GM19193 (cell line): Measurements from ENCODE around the gene MRPS25.

ENCODE experiments used
- POLR2A ChIP-seq: IDR thresholded peaks from 4 replicates; pipeline ENCODE4 v1.6.1; 2011; ENCODE audit not compliant: insufficient read depth, insufficient read length; ENCODE audit errors: extremely low read depth

MRPS25 gene

DNA sequence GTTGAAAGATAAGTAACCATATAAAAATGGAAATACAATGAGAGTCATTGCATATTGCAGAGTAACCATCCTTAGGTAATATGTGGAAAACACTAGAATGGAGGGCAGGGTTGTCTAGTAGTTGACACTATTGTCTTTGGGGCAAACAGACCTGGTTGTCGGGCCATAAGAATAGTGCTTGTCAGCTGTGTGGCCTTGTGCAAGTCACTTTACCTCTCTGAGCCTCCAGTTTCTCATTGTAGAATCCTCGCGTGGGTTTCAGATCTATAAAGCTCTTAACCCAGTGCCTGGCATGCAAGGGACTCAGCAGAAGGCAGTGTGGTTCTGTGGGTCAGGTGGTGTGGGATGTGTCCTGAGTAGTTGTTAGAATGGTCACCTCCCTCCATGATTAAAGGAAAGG lies 32.0 kb downstream of the MRPS25 start:
- TF ChIP-seq POLR2A, result no peak

DNA sequence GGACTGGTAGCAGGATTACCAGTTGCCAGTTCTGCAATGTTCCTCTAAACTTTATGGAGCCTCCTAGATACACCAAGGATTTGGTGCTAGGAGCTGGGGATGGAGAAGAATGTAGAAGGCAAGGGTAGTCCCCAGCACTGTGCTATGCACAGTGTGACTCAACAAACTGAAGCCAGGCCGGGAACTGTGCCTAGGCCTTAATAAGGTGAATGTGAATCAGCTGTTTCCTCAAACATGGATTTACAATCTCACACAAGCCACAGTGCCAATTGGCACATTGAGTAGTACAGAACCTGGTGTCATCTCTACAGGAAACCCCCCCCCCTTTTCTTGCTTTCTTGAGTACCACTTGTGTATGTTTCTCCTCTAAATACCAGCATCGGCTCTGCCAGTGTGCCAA lies 32.5 kb downstream of the MRPS25 start:
- no peak for TF ChIP-seq POLR2A

DNA sequence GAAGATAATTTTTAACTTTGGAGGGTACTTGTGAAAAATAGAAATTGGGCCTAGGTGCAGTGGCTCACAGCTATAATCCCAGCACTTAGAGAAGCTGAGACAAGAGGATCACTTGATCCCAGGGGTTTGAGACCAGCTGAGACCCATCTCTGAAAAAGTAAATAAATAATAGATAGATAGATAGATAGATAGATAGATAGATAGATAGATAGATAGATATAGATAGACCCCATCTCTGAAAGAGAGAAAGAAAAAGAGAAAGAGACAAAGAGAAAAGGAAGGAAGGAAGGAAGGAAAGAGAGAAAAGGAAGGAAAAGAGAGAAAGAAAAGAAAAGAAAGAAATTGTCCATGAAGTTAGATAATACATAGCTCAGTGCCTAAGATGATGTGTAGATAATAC lies 35.5 kb downstream of the MRPS25 start:
- TF ChIP-seq POLR2A, result no peak

DNA sequence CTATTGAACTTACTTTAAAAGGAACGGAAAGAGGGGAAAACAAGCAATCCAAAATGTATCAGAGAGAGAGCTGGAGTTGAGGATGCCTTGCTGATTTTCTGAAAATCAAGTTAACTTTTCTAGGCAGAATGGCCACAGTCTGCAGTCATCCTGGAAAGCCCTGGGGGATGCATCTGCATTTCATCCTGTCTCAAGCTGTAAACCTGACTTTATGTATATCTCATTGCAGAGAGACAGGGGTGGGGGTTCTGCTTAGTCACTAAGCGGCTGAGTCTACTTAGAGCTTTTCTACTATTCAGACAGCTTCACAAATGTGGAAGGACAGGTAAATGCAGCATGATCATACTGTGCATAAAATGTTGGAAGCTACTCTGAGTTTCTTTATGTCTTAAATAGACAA lies 41.4 kb downstream of the MRPS25 start:
- no peak for TF ChIP-seq POLR2A

DNA sequence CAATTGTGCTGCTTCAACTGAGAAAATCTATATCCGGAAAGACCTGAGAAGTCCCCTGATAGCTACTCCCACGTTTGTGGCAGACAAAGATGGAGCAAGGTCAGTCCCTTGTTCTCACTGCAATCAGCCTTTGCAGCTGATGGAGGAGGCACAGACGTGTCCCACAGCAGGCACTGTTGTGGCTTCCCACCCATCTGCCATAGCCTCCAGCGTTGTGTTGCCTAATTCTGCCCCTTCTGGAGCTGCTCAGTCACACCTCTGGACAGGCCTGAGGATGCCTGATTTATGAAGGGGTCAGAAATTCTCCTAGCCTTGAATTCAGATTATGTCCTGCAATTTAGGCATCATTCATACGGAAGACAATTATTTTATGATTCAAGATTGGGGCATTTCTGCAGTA lies 41.9 kb downstream of the MRPS25 start:
- TF ChIP-seq POLR2A, result no peak

DNA sequence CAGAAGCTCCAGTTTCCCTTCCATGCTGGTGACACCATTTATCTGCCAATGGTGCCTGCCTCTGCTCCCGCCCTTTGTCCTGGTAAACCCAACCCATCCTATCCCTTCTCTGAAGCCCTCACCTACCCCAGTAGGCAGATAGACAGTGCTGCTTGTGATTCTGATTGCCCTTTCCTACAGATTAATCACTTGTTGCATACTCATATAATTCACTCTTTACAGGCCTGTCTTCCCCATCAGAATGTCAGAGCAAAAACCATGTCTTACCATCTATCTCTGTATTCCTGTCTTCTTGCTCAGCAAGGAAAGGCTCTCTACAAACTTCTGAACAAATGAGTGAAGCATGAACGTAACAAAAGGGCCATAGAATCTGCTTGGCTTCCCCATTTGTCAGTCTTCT lies 47.9 kb downstream of the MRPS25 start:
- TF ChIP-seq POLR2A, result no peak

DNA sequence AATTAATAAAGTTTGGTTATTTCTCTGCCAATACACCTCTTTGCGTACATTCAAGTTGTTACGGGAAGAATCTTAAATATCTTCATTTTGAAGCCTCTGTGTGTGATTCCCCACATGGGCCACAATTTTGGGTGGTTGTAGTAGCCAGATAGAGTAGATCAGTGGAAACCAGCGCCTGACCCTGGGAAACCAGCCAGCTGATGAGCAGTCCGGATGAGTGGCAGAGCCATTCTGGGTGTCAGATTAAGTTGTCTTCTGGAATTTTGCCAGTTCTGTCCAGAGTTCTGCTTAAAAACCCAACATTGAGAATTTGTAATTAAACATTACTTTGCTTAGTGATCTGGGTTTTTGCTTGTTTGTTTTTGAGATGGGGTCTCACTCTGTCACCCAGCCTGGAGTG lies 49.7 kb downstream of the MRPS25 start:
- no peak for TF ChIP-seq POLR2A

DNA sequence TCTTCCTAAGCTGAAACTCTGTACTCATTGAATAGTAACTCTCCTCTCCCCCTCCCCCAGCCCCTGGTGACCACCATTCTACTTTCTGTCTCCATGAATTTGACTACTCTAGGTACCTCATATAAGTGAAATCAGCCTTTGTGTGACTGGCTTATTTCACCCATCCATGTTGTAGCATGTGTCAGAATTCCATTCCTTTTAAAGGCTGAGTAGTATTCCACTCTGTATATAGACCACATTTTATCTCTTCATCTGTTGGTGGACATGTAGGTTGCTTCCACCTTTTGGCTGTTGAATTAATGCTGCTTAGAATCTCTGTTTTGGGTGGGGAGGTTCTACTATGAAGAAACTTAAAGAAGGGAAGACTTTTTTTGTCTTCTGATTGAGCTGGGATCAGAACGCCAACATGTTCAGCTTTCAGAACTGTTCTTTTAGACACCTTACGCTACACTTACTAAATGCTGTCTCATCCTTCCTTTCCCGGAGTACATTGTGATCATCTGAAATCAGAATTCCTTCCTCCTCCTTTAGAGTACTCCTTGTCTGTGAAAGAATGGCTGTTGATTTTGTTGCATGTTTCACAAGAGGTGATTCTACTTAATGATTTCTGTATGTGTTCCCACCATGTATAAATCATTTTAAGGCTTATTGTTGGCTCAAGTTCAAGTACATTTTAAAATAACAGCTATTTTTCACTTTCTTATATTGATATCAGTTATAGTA lies 50.3 kb downstream of the MRPS25 start:
- no peak for TF ChIP-seq POLR2A

DNA sequence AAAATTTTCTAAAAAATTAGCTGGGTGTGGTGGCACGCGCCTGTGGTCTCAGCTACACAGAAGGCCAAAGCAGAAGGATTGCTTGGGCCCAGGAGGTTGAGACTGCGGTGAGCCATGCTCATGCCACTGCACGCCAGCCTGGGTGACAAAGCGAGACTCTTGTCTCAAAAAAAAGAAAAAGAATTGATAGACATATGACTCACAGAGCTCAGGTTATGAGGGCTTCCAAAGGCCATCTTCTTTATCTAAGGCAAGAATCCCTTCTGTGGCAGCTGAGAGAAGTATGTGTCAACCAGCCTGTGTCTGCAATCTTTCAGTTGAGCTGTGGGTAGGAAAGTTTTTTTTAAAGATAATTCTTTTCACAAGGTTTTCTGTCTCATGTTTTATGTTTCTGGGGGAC lies 53.9 kb downstream of the MRPS25 start:
- no peak for TF ChIP-seq POLR2A

DNA sequence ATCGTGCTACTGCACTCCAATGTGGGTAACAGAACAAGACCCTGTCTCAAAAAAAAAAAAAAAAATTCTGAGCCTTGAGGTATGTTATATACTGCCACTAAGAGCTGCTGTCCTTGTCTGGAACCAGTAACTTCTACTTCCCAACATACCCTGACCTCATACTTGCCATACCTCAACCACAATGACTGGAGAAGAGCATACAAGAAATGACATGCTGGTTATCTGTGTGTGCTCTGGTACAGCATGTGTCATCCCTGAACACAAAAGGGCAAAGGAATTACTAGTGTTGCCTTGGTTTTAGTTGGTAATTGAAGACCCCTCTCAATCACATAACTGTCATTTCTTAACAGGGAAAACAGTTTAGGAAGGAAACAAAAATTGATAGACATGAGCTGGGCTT lies 54.5 kb downstream of the MRPS25 start:
- no peak for TF ChIP-seq POLR2A

DNA sequence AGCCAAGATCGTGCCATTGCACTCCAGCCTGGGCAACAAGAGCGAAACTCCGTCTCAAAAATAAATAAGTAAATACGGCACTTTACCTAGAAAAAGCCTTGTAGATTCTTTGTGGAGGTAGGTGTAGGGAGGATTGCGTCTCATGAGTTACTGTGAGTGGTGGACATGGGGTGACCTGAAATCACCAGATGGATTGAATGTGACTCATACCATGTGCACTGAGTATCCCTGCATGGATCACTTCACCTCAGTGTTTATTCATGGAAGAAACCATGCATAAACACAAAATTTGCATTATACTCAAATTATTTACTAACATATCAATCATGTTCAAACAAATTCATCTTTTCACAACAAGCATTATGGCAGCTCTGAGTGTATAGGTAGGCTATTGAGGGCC lies 55.9 kb downstream of the MRPS25 start:
- no peak for TF ChIP-seq POLR2A

DNA sequence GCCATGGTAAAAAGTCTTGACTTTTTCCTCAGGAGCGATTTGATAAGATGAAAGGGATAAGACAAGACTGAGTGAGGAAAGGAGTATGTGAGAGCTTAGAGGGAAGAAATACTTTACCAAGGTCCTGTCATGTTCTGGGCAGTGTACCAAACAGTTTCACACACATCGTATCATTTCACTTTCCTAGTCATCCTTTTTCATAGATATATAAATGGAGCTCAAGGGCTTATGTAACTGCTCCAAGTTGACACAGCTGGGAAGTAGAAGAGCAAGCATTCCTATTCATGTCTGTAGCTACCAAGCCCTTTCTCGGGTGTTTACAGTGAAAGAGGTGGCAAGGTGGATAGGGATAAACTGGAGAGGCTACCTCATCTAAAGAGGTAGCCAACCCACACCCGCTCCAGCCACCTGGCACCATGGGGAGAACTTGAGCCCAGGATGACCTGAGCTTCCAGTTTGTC lies 57.4 kb downstream of the MRPS25 start:
- no peak for TF ChIP-seq POLR2A
